Measurements from ENCODE around the gene PAFAH1B1. TPM values are rescaled to one million over a fixed set of nuclear protein-coding genes. Genes with fewer than 3 reads are reported as not detected.

Gene PAFAH1B1
- total RNA-seq, 4 donors from 2014 or later, result 86.5 to 119 (median 102) TPM

DNA sequence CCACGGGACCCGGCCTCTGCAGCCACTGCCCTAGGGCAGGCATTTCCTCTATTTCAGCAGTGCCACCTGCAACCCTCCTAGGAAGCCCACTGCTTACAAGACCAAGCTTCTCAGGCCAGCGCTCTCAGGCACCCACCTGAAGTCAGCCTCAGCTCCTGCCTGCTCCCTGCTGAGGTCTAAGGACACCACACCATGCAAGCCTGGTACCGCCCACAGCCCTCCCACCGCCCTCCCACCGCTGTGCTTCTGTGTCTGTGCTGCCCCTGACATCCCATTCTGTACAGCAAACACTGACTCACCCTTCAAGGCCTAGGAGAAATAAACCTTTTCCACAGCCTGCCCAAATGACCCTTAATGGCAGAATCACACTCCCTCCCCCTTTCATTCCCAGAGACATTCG is 111.8 kb downstream of the PAFAH1B1 start:
- 82% methylated on average over 7 of the region's 7 CpGs for WGBS
- H3K4me3 ChIP-seq, result no peak overlapping the region
- peaks cover 47 to 59% (median 54%) of the 10 kb centered on the region in 4 donors for H3K4me1 ChIP-seq
- no peaks in the 10 kb centered on the region for H3K27me3 ChIP-seq
- TF ChIP-seq EP300 (IDR thresholded peaks at IDR 0.05), result no peak
- no peak for TF ChIP-seq POLR2A (IDR thresholded peaks at IDR 0.05; ENCODE audit: low read depth)
- TF ChIP-seq, protein P1, sequence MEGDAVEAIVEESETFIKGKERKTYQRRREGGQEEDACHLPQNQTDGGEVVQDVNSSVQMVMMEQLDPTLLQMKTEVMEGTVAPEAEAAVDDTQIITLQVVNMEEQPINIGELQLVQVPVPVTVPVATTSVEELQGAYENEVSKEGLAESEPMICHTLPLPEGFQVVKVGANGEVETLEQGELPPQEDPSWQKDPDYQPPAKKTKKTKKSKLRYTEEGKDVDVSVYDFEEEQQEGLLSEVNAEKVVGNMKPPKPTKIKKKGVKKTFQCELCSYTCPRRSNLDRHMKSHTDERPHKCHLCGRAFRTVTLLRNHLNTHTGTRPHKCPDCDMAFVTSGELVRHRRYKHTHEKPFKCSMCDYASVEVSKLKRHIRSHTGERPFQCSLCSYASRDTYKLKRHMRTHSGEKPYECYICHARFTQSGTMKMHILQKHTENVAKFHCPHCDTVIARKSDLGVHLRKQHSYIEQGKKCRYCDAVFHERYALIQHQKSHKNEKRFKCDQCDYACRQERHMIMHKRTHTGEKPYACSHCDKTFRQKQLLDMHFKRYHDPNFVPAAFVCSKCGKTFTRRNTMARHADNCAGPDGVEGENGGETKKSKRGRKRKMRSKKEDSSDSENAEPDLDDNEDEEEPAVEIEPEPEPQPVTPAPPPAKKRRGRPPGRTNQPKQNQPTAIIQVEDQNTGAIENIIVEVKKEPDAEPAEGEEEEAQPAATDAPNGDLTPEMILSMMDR (IDR thresholded peaks at IDR 0.05), result no peak
- no peak for TF ChIP-seq POLR2AphosphoS5 (IDR thresholded peaks at IDR 0.05)
- H3K36me3 ChIP-seq, result peaks cover 33 to 46% (median 41%) of the 10 kb centered on the region in 4 donors
- H3K27ac ChIP-seq (replicated peaks in 1 of 4), result peak overlapping the region in 1 of 4 donors; percentile 45
- intact Hi-C loops (cut with DNase I), result no loop called here
- no peaks in the 10 kb centered on the region for H3K9me3 ChIP-seq
- DNase-seq (ENCODE audit: extremely low spot score), result no peak

DNA sequence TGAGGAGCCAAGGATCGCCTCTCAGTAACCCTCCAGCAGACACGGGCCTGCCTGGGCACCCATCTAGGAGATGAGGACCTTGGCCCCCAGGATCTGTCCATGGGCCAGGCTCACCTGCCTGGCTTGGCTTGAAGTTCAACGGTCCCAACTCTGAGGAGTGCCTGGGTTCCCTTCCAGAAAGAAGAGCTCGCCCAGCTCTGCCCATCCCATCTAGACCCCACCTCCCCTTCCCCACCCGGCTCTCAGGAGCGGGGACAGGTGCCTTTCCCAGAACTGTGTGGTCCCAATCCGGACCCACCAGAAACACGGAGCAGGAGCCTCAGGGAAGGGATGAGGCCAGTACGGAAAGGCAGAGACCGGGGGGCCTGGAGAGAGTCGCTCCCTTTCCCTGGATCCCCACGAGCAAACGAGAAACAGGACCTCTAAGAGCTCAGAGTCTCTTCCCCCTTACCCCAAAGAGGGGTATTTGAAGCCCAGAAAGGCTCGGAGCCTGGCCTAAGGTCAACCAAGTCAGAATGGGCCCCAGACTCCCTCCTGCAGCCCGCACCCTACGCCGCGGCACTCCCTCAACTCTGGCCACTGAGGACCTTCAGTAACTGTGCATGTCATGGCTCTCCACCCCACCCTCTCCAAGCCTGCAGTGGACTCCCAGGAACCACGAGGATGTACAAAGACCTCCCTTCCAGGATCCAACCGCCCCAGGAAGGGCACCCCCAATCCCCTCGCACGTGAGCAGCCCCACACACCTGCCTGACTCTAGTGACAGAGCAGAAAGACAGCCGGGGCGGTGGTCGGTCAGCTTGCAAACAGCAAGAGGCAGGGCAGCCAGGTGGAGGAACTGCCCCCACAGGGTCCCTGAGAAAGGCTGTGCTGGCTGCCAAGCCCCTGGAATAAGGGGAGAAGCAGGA is 112.7 kb downstream of the PAFAH1B1 start:
- TF ChIP-seq POLR2AphosphoS5 (IDR thresholded peaks at IDR 0.05) (no peak), EP300 (IDR thresholded peaks at IDR 0.05) (no peak), POLR2A (IDR thresholded peaks at IDR 0.05; ENCODE audit: low read depth) (no peak)
- TF ChIP-seq, protein P1 (IDR thresholded peaks at IDR 0.05), result no peak
- H3K4me1 ChIP-seq, result peaks cover 55 to 68% (median 61%) of the 10 kb centered on the region in 4 donors
- no peak for DNase-seq (ENCODE audit: extremely low spot score)
- H3K27ac ChIP-seq (replicated peaks in 1 of 4), result peak overlapping the region in 3 of 4 donors; percentile 34 to 83 (median 45)
- no peaks in the 10 kb centered on the region for H3K9me3 ChIP-seq
- H3K36me3 ChIP-seq, result peaks cover 24 to 37% (median 32%) of the 10 kb centered on the region in 4 donors
- H3K4me3 ChIP-seq, result no peak overlapping the region
- no peaks in the 10 kb centered on the region for H3K27me3 ChIP-seq
- intact Hi-C loops (cut with DNase I), result no loop called here
- 93% methylated on average over 20 of the region's 25 CpGs for WGBS

DNA sequence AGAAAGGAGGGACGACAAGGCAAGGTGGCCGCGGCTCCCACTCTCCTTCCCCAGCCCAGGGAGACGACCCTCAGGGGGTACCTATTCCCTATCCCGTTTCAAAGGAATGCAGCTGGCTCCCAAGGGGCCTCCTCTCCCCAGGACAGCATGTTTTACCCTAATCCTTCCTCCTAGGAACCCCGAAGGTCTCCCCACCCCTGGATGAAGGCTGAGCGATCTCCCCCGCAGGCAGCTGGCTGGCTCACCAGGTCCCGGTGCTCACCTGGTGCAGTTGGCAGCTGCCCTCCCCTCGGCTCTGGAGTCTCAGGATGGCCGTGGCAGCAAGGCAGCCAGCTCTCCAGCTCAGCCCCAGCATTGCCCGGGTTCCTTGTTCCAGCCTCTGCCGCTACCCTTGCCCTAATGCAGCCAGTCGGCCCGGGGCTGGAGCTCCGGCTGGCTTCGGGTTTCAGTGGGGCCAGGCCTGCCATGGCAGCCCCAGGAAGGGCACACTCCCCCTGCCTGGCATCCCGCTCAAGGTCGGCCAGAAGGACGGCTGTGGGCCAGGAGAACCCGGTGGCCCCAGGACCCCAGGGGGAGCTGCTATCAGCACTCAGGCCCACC is 113.6 kb downstream of the PAFAH1B1 start:
- DNase-seq (ENCODE audit: extremely low spot score), result no peak
- H3K9me3 ChIP-seq, result no peaks in the 10 kb centered on the region
- H3K4me1 ChIP-seq, result peaks cover 55 to 68% (median 61%) of the 10 kb centered on the region in 4 donors
- intact Hi-C loops (cut with DNase I), result no loop called here
- no peaks in the 10 kb centered on the region for H3K27me3 ChIP-seq
- peaks cover 16 to 28% (median 24%) of the 10 kb centered on the region in 4 donors for H3K36me3 ChIP-seq
- H3K27ac ChIP-seq (replicated peaks in 1 of 4), result peak overlapping the region; percentile 60 to 83 (median 63)
- TF ChIP-seq POLR2AphosphoS5 (IDR thresholded peaks at IDR 0.05), result no peak
- no peak for TF ChIP-seq POLR2A (IDR thresholded peaks at IDR 0.05; ENCODE audit: low read depth)
- TF ChIP-seq, protein P1 (IDR thresholded peaks at IDR 0.05), result no peak
- TF ChIP-seq EP300 (IDR thresholded peaks at IDR 0.05), result no peak
- 84% methylated on average over 20 of the region's 21 CpGs for WGBS
- no peak overlapping the region for H3K4me3 ChIP-seq

DNA sequence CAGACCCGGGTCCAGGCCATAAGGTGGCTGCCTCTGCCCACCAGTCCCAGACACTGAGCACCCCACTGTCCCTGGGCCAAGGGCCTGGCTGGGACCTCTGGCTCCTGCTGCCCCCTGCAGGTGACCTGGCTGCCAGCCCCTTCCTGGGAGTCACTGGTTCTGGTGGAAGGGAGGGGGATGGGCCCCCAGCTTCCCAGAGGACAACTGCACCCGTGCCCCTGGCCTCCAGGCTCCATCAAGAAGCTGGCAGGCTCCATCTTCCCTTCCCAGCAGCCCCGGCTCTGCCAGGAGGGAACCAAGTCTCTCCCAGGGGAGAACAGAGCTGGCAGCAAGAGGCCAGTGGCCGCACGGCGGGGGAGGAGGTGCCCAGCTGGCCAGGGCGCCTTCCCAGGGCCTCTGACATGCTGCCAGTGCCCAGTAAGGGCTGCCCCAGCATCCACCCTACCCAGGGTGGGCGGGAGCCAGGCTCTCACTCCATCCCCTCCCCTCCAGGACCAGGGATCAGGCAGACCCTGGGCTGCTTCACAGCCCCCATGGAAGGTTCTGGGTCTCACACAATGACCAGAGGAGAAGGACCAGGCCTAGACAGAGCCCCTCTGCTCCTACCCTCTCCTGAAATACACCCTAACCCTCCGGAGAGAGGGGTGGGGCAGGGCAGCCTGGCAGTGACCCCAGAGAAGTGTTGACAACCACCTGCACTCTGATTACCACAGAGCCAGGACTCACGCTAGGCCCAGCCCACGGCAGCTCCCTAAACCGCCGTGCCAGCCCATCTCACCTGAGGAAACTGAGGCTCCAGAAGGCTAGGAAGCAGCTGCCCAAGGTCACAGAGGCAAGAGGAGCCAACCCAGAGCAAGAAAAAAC is 114.5 kb downstream of the PAFAH1B1 start:
- 70% methylated on average over 9 of the region's 13 CpGs for WGBS
- Histone ChIP-seq H3K4me1 (peaks cover 62 to 77% (median 71%) of the 10 kb centered on the region in 4 donors), H3K36me3 (peaks cover 6 to 19% (median 14%) of the 10 kb centered on the region in 4 donors), H3K27ac (replicated peaks in 1 of 4) (peak overlapping the region; percentile 60 to 83 (median 63)), H3K9me3 (no peaks in the 10 kb centered on the region), H3K4me3 (peak overlapping the region in 3 of 4 donors; percentile 5 to 92 (median 13)), H3K27me3 (no peaks in the 10 kb centered on the region)
- TF ChIP-seq, protein P1 (IDR thresholded peaks at IDR 0.05), result peak; percentile 15 to 46 (median 27)
- TF ChIP-seq POLR2A (IDR thresholded peaks at IDR 0.05; ENCODE audit: low read depth), result no peak
- DNase-seq (ENCODE audit: extremely low spot score), result no peak
- intact Hi-C loops (cut with DNase I), result no loop called here

All from esophagus muscularis mucosa (tissue), 4 donors.